ENCODE results near the gene ACTL8. TPM values are rescaled to one million over a fixed set of nuclear protein-coding genes. Genes with fewer than 3 reads are reported as not detected.

ACTL8 gene
- total RNA-seq, 4 donors from 2014 or later = not detected

GRCh38 chr1:17847111-17847510, 92.0 kb downstream of the ACTL8 start:
- DNase-seq (ENCODE audit: low spot score) (no peak), ATAC-seq (ENCODE audit: low FRiP score) (no peak)
- TF ChIP-seq, protein P1, sequence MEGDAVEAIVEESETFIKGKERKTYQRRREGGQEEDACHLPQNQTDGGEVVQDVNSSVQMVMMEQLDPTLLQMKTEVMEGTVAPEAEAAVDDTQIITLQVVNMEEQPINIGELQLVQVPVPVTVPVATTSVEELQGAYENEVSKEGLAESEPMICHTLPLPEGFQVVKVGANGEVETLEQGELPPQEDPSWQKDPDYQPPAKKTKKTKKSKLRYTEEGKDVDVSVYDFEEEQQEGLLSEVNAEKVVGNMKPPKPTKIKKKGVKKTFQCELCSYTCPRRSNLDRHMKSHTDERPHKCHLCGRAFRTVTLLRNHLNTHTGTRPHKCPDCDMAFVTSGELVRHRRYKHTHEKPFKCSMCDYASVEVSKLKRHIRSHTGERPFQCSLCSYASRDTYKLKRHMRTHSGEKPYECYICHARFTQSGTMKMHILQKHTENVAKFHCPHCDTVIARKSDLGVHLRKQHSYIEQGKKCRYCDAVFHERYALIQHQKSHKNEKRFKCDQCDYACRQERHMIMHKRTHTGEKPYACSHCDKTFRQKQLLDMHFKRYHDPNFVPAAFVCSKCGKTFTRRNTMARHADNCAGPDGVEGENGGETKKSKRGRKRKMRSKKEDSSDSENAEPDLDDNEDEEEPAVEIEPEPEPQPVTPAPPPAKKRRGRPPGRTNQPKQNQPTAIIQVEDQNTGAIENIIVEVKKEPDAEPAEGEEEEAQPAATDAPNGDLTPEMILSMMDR (IDR thresholded peaks at IDR 0.05) = no peak

GRCh38 chr1:17849216-17849615, 94.1 kb downstream of the ACTL8 start:
- DNase-seq (ENCODE audit: low spot score) (no peak), ATAC-seq (ENCODE audit: low FRiP score) (no peak)
- TF ChIP-seq, protein P1 (IDR thresholded peaks at IDR 0.05) = no peak

GRCh38 chr1:17851056-17851455, 95.9 kb downstream of the ACTL8 start:
- ATAC-seq (ENCODE audit: low FRiP score) (no peak), DNase-seq (ENCODE audit: low spot score) (no peak)
- TF ChIP-seq, protein P1 (IDR thresholded peaks at IDR 0.05) = no peak

DNA sequence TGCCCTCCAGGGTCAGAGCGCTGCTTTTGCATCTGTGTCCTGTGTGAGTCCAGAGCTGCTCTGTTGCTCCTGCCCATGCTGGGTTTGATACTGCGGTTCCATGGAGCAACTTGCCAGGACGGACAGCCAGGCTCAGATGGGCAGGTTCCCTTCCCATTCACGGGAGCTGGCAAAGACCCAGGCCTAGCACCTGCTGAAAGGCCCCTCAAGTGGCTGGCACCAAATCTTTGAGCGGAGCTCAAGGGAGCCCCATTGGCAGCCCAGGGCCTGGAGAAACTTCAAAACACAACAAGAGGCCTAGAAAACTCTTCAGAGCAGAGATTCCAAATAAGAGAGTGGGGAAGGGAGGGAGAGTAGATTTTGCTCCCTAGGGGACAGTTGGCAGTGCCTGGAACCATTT, 97.2 kb downstream of the ACTL8 start:
- DNase-seq (ENCODE audit: low spot score) (no peak), ATAC-seq (ENCODE audit: low FRiP score) (no peak)
- TF ChIP-seq, protein P1 (IDR thresholded peaks at IDR 0.05) = no peak

GRCh38 chr1:17853241-17853935, 98.3 kb downstream of the ACTL8 start:
- ATAC-seq (ENCODE audit: low FRiP score) (no peak), DNase-seq (ENCODE audit: low spot score) (no peak)
- TF ChIP-seq, protein P1 (IDR thresholded peaks at IDR 0.05) = no peak

DNA sequence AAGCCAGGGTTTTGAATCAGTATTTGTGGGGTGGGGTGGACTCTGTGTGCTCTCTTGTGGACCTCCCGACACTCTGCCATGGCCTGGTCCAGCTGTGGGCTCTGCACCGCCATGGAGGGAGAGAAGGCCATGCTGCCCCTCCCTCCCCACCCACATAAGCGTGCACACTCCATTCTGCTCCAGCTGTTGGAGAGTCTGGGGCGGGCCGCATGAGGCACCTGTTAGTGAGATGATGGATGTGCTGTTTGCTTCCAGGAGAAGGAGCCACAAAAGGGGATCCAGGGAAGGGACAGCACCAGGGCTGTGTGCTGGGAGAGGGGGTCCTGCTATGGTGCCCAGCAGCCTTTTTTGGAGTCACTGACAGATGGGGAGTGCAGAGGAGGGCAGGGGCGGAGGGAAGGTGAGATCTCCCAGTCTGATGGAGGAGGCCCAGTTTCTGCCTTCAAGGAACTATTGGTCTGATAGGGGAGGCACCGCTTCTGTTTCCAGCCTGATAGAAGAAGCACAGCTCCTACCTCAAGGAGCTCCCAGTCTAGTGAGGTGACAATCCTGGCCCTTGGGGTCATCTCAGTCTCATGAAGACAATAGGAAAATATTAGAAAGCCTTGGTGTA, 101.5 kb downstream of the ACTL8 start:
- ATAC-seq (ENCODE audit: low FRiP score) (no peak), DNase-seq (ENCODE audit: low spot score) (no peak)
- TF ChIP-seq, protein P1 (IDR thresholded peaks at IDR 0.05) = no peak

DNA sequence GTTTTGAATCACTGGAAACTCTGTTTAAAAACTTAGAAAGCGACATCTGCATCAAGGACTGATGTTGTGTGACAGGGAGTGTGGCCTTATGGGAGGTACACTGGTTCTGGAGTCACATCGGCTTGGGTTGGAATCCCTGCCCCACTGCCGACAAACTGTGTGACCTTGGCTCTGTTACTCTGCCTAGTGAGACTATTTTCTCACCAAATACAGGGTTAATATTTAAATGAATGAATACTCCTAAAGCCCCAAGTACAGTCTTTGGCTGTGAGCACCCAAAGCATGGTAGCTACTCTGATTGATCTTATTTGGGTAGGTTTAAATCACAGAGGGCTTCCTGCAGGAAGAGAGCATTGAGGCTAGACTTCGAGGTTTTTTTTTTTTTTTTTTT, 102.0 kb downstream of the ACTL8 start:
- DNase-seq (ENCODE audit: low spot score) (no peak), ATAC-seq (ENCODE audit: low FRiP score) (no peak)
- TF ChIP-seq, protein P1 (IDR thresholded peaks at IDR 0.05) = no peak
